Left cardiac atrium (tissue), 4 donors: ENCODE results near the gene EDAR. TPM values are rescaled to one million over a fixed set of nuclear protein-coding genes. Genes with fewer than 3 reads are reported as not detected.

Experiments used
- ATAC-seq, 2 donors: fragments of 200-7000 bp; cut with Tn5 transposase; one replicate each; pipeline ENCODE4 v1.9.1; 2020; ENCODE audit warnings: mild to moderate bottlenecking in 2 of 2, moderate library complexity in 2 of 2
- DNase-seq: peaks from one replicate; pipeline ENCODE4 v3.0.0-alpha.2; 2020
- intact Hi-C, 2 donors: fragments of 100-400 bp; cut with DNase I; formaldehyde crosslinking; loops; one replicate each; pipeline versions ENCODE4 v1.14.1 to v1.15.1; 2022 to 2023
- total RNA-seq, 2 donors: library from RNA; stranded (reverse); fragmentation: NEBNext Ultra II Directional; extraction: Animal tissue kit (Norgen Biotek cat#: 25700); gene quantifications; one replicate each; pipeline ENCODE4 v1.2.1, GENCODE V29; 2021
- donor health status: DM: no; HTN: yes; CAD: no.
- donor health status: DM: no; HTN: yes; CAD: no; lungs with severe emphysema.
- donor health status: DM: yes; HTN: yes; CAD: no.
- donor health status: Dilated cardiomyopathy.

EDAR gene
- total RNA-seq, 2 donors from 2014 or later = 0.06 TPM; not detected in 1

- intact Hi-C loops = no loop called here
- DNase-seq (no peak), ATAC-seq (no peak)
Observed at GRCh38 chr2:108898315-108899082, 90.5 kb downstream of the EDAR start.

GRCh38 chr2:108896741-108897140, 92.3 kb downstream of the EDAR start:
- intact Hi-C loops = no loop called here
- no peak for ATAC-seq

GRCh38 chr2:108895188-108895587, 93.8 kb downstream of the EDAR start:
- intact Hi-C loops = no loop called here
- ATAC-seq (no peak), DNase-seq (no peak)

More at GRCh38 chr2:108896741-108897140, 92.3 kb downstream of the EDAR start:
- DNase-seq = no peak

- ATAC-seq (no peak), DNase-seq (no peak)
- intact Hi-C loops = no loop called here
Observed at GRCh38 chr2:108894766-108895165, 94.3 kb downstream of the EDAR start.

GRCh38 chr2:108893277-108893676, 95.7 kb downstream of the EDAR start:
- DNase-seq = no peak
- ATAC-seq = no peak
- intact Hi-C loops = no loop called here

- DNase-seq (no peak), ATAC-seq (no peak)
- intact Hi-C loops = no loop called here
Observed at GRCh38 chr2:108889907-108890306, 99.1 kb downstream of the EDAR start.

- DNase-seq = no peak
- no peak for ATAC-seq
- intact Hi-C loops = no loop called here
Observed at GRCh38 chr2:108884619-108885018, 104.4 kb downstream of the EDAR start.

- no peak for ATAC-seq
- DNase-seq = no peak
- intact Hi-C loops = no loop called here
Observed at GRCh38 chr2:108878276-108878675, 110.7 kb downstream of the EDAR start.

GRCh38 chr2:108877506-108877905, 111.5 kb downstream of the EDAR start:
- ATAC-seq = no peak
- intact Hi-C loops = no loop called here
- DNase-seq = no peak

- intact Hi-C loops = no loop called here
- no peak for ATAC-seq
- DNase-seq = no peak
Observed at GRCh38 chr2:108870069-108870644, 118.9 kb downstream of the EDAR start.

- no peak for ATAC-seq
- DNase-seq = no peak
- intact Hi-C loops = no loop called here
Observed at GRCh38 chr2:108869542-108869941, 119.5 kb downstream of the EDAR start.

GRCh38 chr2:108868911-108869310, 120.1 kb downstream of the EDAR start:
- intact Hi-C loops = no loop called here
- ATAC-seq (no peak), DNase-seq (no peak)

GRCh38 chr2:108866041-108866440, 123.0 kb downstream of the EDAR start:
- no peak for DNase-seq
- intact Hi-C loops = loop anchor here in 1 of 2 donors (2.0 kb wide), 1 partner anchor 21 kb away; no protein-coding TSS in a partner anchor
- ATAC-seq = no peak

GRCh38 chr2:108858894-108859293, 130.1 kb downstream of the EDAR start:
- no peak for ATAC-seq
- intact Hi-C loops = loop anchor here in 1 of 2 donors (10.0 kb wide), 1 partner anchor 656 kb away; no protein-coding TSS in a partner anchor
- DNase-seq = no peak

- no peak for ATAC-seq
- DNase-seq = no peak
- intact Hi-C loops = loop anchor here in 1 of 2 donors (2.0 to 10.0 kb wide), 2 partner anchors 134 to 660 kb away; partner anchors contain the start of gene EDAR
Observed at GRCh38 chr2:108855194-108855593, 133.8 kb downstream of the EDAR start.

GRCh38 chr2:108854484-108854883, 134.5 kb downstream of the EDAR start:
- intact Hi-C loops = loop anchor here in 1 of 2 donors (2.0 to 10.0 kb wide), 2 partner anchors 134 to 660 kb away; partner anchors contain the start of gene EDAR
- no peak for DNase-seq
- no peak for ATAC-seq

GRCh38 chr2:108853421-108853820, 135.6 kb downstream of the EDAR start:
- DNase-seq (no peak), ATAC-seq (no peak)
- intact Hi-C loops = loop anchor here in 1 of 2 donors (10.0 kb wide), 1 partner anchor 661 kb away; no protein-coding TSS in a partner anchor

GRCh38 chr2:108852375-108852774, 136.6 kb downstream of the EDAR start:
- DNase-seq (no peak), ATAC-seq (no peak)
- intact Hi-C loops = loop anchor here in 1 of 2 donors (10.0 kb wide), 1 partner anchor 662 kb away; no protein-coding TSS in a partner anchor

- no peak for ATAC-seq
- intact Hi-C loops = no loop called here
Observed at GRCh38 chr2:108847000-108847399, 142.0 kb downstream of the EDAR start.

GRCh38 chr2:108845923-108846322, 143.1 kb downstream of the EDAR start:
- DNase-seq (no peak), ATAC-seq (no peak)
- intact Hi-C loops = no loop called here

More at GRCh38 chr2:108847000-108847399, 142.0 kb downstream of the EDAR start:
- DNase-seq = no peak
